HepG2 (cell line): ENCODE measurements around the gene PLEKHG4. TPM values are rescaled to one million over a fixed set of nuclear protein-coding genes. Genes with fewer than 3 reads are reported as not detected.

Source experiments
- BRCA1 ChIP-seq: sonication (generic); formaldehyde crosslinking; IDR thresholded peaks from 2 replicates; pipeline ENCODE4 v1.4.0; 2020; ENCODE audit warnings: missing genetic modification reagents
- DNMT1 ChIP-seq: sonication (generic); formaldehyde crosslinking; IDR thresholded peaks from 2 replicates; pipeline ENCODE4 v1.5.1; 2020; ENCODE audit warnings: mild to moderate bottlenecking, missing genetic modification reagents
- FUBP1 ChIP-seq: sonication (generic); formaldehyde crosslinking; IDR thresholded peaks from 2 replicates; pipeline ENCODE4 v1.5.1; 2020; ENCODE audit warnings: missing genetic modification reagents, mild to moderate bottlenecking, borderline replicate concordance
- GLMP ChIP-seq: sonication (generic); formaldehyde crosslinking; IDR thresholded peaks from 2 replicates; pipeline ENCODE4 v1.9.0; 2021; ENCODE audit warnings: missing genetic modification reagents, mild to moderate bottlenecking, borderline replicate concordance
- HNF1B ChIP-seq: sonication (generic); formaldehyde crosslinking; IDR thresholded peaks from 2 replicates; pipeline ENCODE4 v1.5.1; 2020; ENCODE audit warnings: mild to moderate bottlenecking, moderate library complexity, missing genetic modification reagents
- NCOA2 ChIP-seq: sonication (generic); formaldehyde crosslinking; IDR thresholded peaks from 2 replicates; pipeline ENCODE4 v1.8.0; 2022; ENCODE audit warnings: inconsistent platforms
- POLR2A ChIP-seq, 2 experiments: IDR thresholded peaks; 2 replicates each; pipeline ENCODE4 v1.6.1; 2011; ENCODE audit warnings: low read depth in 2 of 2, low read length in 2 of 2, mild to moderate bottlenecking in 1 of 2, moderate library complexity in 1 of 2; ENCODE audit not compliant: insufficient read depth in 1 of 2
- RAD21 ChIP-seq: fragments of 450-650 bp; formaldehyde crosslinking; IDR thresholded peaks from 2 replicates; pipeline ENCODE4 v1.5.0; 2020; ENCODE audit warnings: mild to moderate bottlenecking
- THYN1 ChIP-seq: sonication (generic); formaldehyde crosslinking; IDR thresholded peaks from 2 replicates; pipeline ENCODE4 v1.8.1; 2023; ENCODE audit warnings: low read depth, mild to moderate bottlenecking, moderate library complexity, missing genetic modification reagents, borderline replicate concordance
- TSC22D2 ChIP-seq: sonication (generic); formaldehyde crosslinking; IDR thresholded peaks from 2 replicates; pipeline ENCODE4 v1.5.1; 2020; ENCODE audit warnings: missing genetic modification reagents, mild to moderate bottlenecking, borderline replicate concordance
- ZBED4 ChIP-seq: sonication (generic); formaldehyde crosslinking; IDR thresholded peaks from 2 replicates; pipeline ENCODE4 v1.4.0; 2020; ENCODE audit warnings: missing genetic modification reagents, borderline replicate concordance
- ZBTB14 ChIP-seq: sonication (generic); formaldehyde crosslinking; IDR thresholded peaks from 2 replicates; pipeline ENCODE4 v1.4.0; 2020; ENCODE audit warnings: missing genetic modification reagents
- ZNF292 ChIP-seq: sonication (generic); formaldehyde crosslinking; IDR thresholded peaks from 2 replicates; pipeline ENCODE4 v1.8.1; 2022; ENCODE audit warnings: mild to moderate bottlenecking, low read depth, missing genetic modification reagents, borderline replicate concordance
- ZNF496 ChIP-seq: sonication (generic); formaldehyde crosslinking; IDR thresholded peaks from 2 replicates; pipeline ENCODE4 v1.8.1; 2023; ENCODE audit warnings: mild to moderate bottlenecking, moderate library complexity, missing genetic modification reagents; ENCODE audit not compliant: insufficient replicate concordance
- ZNF737 ChIP-seq: sonication (generic); formaldehyde crosslinking; IDR thresholded peaks from 2 replicates; pipeline ENCODE4 v1.5.0; 2020; ENCODE audit warnings: missing genetic modification reagents, mild to moderate bottlenecking, borderline replicate concordance
- ZNF788 ChIP-seq: sonication (generic); formaldehyde crosslinking; IDR thresholded peaks from 2 replicates; pipeline ENCODE4 v1.5.0; 2020; ENCODE audit warnings: mild to moderate bottlenecking, missing genetic modification reagents, borderline replicate concordance
- ZNF891 ChIP-seq: sonication (generic); formaldehyde crosslinking; IDR thresholded peaks from 2 replicates; pipeline ENCODE4 v1.5.0; 2020; ENCODE audit warnings: mild to moderate bottlenecking, missing genetic modification reagents
- polyA plus RNA-seq, 8 experiments: library from polyadenylated mRNA; depleted of rRNA in 3 of 8; stranded (reverse) in 7 of 8; unstranded in 1 of 8; fragments of >200 nt; fragmentation: Illumina TruSeq in 4 of 8; extraction: Trizol in 4 of 8; gene quantifications; 2 replicates each; pipeline versions ENCODE4 v1.2.1 to v1.2.3, GENCODE V29; 2011 to 2016; ENCODE audit warnings: low read depth in 4 of 8, missing spikeins in 1 of 8, mixed read lengths in 1 of 8; ENCODE audit not compliant: insufficient read depth in 1 of 8
- total RNA-seq, 5 experiments: library from RNA; depleted of rRNA; stranded (reverse); fragments of >200 nt; fragmentation: Illumina TruSeq; extraction: Trizol; gene quantifications; 2 replicates each; pipeline ENCODE4 v1.2.3, GENCODE V29; 2016; ENCODE audit warnings: low read depth in 1 of 5

PLEKHG4 gene
- total and polyA plus RNA-seq, 2 of the 13 experiments (the other 11 are each of a cell fraction or from before 2014, with no cell fraction given), result 7.1 to 13.6 TPM

- TF ChIP-seq GLMP (CRISPR knock-in tag), result no peak
- TF ChIP-seq NCOA2 (CRISPR knock-in tag), result no peak; the same call in 1 of the 2 replicates
- 0 out of 2 replicates have a peak, but pooled peaks have one; percentile 16 for TF ChIP-seq ZBTB14
- TF ChIP-seq DNMT1 (CRISPR knock-in tag), result peak; percentile 92; the same call in 1 of the 2 replicates
- TF ChIP-seq ZBED4 (CRISPR knock-in tag), result no peak
- no peak for TF ChIP-seq FUBP1
- no peak for TF ChIP-seq ZNF292 (CRISPR knock-in tag)
- TF ChIP-seq THYN1 (CRISPR knock-in tag), result no peak
- peak; percentile 40 to 77; a peak in 3 of 4 replicates for TF ChIP-seq POLR2A (IDR thresholded peaks at IDR 0.05; ENCODE audit: insufficient read depth in 1 of 2, low read depth in 2 of 2, low read length in 2 of 2)
- TF ChIP-seq BRCA1 (CRISPR knock-in tag), result no peak
- TF ChIP-seq HNF1B (CRISPR knock-in tag), result no peak
- no peak for TF ChIP-seq ZNF737 (CRISPR knock-in tag)
- peak; percentile 90 for TF ChIP-seq TSC22D2 (CRISPR knock-in tag)
- peak; percentile 94 for TF ChIP-seq RAD21 (CRISPR knock-in tag)
- peak; percentile 17 for TF ChIP-seq ZNF788 (CRISPR knock-in tag)
- TF ChIP-seq ZNF496, result peak; percentile 16
- TF ChIP-seq ZNF891, result no peak
These were observed at the start of gene PLEKHG4 (continued) for GRCh38 chr16:67279296-67280089.
